ENCODE data around the gene KCNK4. TPM values are rescaled to one million over a fixed set of nuclear protein-coding genes. Genes with fewer than 3 reads are reported as not detected.

The KCNK4 gene
- total and polyA plus RNA-seq, 2 of the 13 experiments (the other 11 are each of a cell fraction or from before 2014, with no cell fraction given): not detected

DNA sequence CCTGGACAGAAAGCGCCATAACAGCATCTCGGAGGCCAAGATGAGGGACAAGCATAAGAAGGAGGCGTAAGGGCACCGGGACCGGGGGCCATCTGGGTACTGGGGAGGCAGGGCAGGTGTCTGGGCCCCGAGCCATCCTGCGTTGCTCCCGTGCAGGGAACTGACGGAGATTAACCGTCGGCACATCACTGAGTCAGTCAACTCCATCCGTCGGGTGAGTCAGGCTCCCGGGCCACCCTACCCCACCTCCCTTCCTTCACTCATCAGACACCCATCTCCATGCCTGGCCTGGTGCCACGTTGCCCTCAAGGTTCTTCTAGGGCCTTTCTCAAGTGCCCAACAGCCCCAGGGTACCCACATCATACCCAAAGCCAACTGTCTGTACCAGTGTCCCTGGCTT is 24.8 kb upstream of the KCNK4 start:
- Histone ChIP-seq H2AFZ (ENCODE audit: low read length) (no peak overlapping the region), H3K4me3 (replicated peaks in 1 of 3; ENCODE audit: insufficient read depth in 1 of 3, low read depth in 2 of 3, low read length in 3 of 3) (no peak overlapping the region), H3K4me1 (ENCODE audit: insufficient read depth, low read length) (peaks cover 15% of the 10 kb centered on the region), H3K4me2 (ENCODE audit: low read depth, low read length) (no peak overlapping the region), H3K27me3 (ENCODE audit: control insufficient read depth in 1 of 2, insufficient read depth in 2 of 2, low read length in 2 of 2) (no peaks in the 10 kb centered on the region), H3K27ac (ENCODE audit: extremely low read length, insufficient read depth, low read length) (no peak overlapping the region), H3K9ac (ENCODE audit: insufficient read depth, low read depth, low read length) (no peak overlapping the region), H3K36me3 (replicated peaks in 1 of 2; ENCODE audit: control insufficient read depth in 1 of 2, insufficient read depth in 2 of 2, low read length in 2 of 2) (peaks cover 1 to 15% of the 10 kb centered on the region in 2 experiments; a peak in 4 of 5 replicates), H4K20me1 (ENCODE audit: insufficient read depth, low read length) (no peaks in the 10 kb centered on the region), H3K9me3 (ENCODE audit: low read length) (no peaks in the 10 kb centered on the region), H3K79me2 (ENCODE audit: insufficient read depth, low read length) (peaks cover 4% of the 10 kb centered on the region)
- WGBS (ENCODE audit: low lambda C conversion rate): 90% methylated on average over 2 of the region's 15 CpGs
- POLR2A ChIA-PET: no interaction called here
- no TSS peak for BruUV-seq (replicated peaks)
- CTCF ChIA-PET (ENCODE audit: low intra/inter-chr PET ratio, low total read pairs): no interaction called here
- ATAC-seq (no peak), FAIRE-seq (no peak), DNase-seq (ENCODE audit: low spot score) (no peak)
- intact Hi-C loops (cut with micrococcal nuclease; ENCODE audit: unreplicated experiment) (no loop called here), in situ Hi-C loops (cut with HindIII; ENCODE audit: extremely low pct_ligation_motif_present, low pct_unique_long_range_greater_than_20kb) (no loop called here)
- TF ChIP-seq ZNF616 (CRISPR knock-in tag; IDR thresholded peaks at IDR 0.05; ENCODE audit: low read depth) (no peak), ZFP91 (CRISPR knock-in tag; IDR thresholded peaks at IDR 0.05; ENCODE audit: borderline replicate concordance) (no peak), ZNF512B (CRISPR knock-in tag; IDR thresholded peaks at IDR 0.05; ENCODE audit: borderline replicate concordance) (no peak), MAZ (IDR thresholded peaks at IDR 0.05; ENCODE audit: borderline replicate concordance, low read depth, low read length) (no peak), MAZ (CRISPR knock-in tag; IDR thresholded peaks at IDR 0.05; ENCODE audit: low read depth) (no peak), PITX1 (CRISPR knock-in tag; IDR thresholded peaks at IDR 0.05) (no peak), MXD3 (CRISPR knock-in tag; IDR thresholded peaks at IDR 0.05) (no peak), ZNF180 (CRISPR knock-in tag; IDR thresholded peaks at IDR 0.05; ENCODE audit: borderline replicate concordance, low read depth) (no peak), ZSCAN31 (CRISPR knock-in tag; IDR thresholded peaks at IDR 0.05; ENCODE audit: low read depth) (no peak), ZNF17 (CRISPR knock-in tag; IDR thresholded peaks at IDR 0.05) (no peak), ZNF557 (CRISPR knock-in tag; IDR thresholded peaks at IDR 0.05) (no peak), HES4 (CRISPR knock-in tag; IDR thresholded peaks at IDR 0.05; ENCODE audit: borderline replicate concordance) (no peak), CHCHD3 (CRISPR knock-in tag; IDR thresholded peaks at IDR 0.05) (no peak), ZC3H13 (CRISPR knock-in tag; IDR thresholded peaks at IDR 0.05) (no peak), ZNF766 (CRISPR knock-in tag; IDR thresholded peaks at IDR 0.05; ENCODE audit: borderline replicate concordance) (no peak)
- TF ChIP-seq, protein P1, sequence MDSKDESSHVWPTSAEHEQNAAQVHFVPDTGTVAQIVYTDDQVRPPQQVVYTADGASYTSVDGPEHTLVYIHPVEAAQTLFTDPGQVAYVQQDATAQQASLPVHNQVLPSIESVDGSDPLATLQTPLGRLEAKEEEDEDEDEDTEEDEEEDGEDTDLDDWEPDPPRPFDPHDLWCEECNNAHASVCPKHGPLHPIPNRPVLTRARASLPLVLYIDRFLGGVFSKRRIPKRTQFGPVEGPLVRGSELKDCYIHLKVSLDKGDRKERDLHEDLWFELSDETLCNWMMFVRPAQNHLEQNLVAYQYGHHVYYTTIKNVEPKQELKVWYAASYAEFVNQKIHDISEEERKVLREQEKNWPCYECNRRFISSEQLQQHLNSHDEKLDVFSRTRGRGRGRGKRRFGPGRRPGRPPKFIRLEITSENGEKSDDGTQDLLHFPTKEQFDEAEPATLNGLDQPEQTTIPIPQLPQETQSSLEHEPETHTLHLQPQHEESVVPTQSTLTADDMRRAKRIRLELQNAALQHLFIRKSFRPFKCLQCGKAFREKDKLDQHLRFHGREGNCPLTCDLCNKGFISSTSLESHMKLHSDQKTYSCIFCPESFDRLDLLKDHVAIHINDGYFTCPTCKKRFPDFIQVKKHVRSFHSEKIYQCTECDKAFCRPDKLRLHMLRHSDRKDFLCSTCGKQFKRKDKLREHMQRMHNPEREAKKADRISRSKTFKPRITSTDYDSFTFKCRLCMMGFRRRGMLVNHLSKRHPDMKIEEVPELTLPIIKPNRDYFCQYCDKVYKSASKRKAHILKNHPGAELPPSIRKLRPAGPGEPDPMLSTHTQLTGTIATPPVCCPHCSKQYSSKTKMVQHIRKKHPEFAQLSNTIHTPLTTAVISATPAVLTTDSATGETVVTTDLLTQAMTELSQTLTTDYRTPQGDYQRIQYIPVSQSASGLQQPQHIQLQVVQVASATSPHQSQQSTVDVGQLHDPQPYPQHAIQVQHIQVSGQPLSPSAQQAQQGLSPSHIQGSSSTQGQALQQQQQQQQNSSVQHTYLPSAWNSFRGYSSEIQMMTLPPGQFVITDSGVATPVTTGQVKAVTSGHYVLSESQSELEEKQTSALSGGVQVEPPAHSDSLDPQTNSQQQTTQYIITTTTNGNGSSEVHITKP (CRISPR knock-in tag; IDR thresholded peaks at IDR 0.05; ENCODE audit: low read depth): no peak

Measured in HepG2 (cell line).